RKO (cell line): ENCODE results near the gene FBXL17.
A peak's percentile ranks its signal among the peaks of the same experiment; 100 is the strongest.

Experiments
- DNase-seq: peaks from one replicate; pipeline ENCODE4 v3.0.0-alpha.2; 2016; ENCODE audit warnings: low spot score

The FBXL17 gene

GRCh38 chr5:107858788-107859187 is 523.1 kb downstream of the FBXL17 start:
- DNase-seq: no peak

GRCh38 chr5:107858324-107858723 is 523.6 kb downstream of the FBXL17 start:
- DNase-seq: no peak

DNA sequence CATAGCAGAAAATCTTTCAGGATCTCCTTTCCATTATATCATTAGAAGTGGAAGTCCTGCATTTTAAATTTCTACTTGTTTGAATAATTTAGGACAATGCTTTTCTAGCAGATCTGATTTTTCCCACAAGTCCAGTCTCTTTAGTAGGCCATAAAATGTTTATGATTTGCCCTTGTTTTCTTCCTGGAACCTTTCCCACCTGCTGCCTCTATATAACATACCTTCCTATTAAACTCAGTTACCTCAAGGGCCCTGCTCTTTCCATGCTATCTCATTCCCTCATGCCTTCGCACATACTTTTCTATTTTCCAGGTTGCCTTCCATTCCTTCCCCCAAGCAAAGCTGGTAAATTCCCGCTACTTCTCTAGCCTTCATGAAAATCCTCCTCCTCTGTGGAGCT is 524.1 kb downstream of the FBXL17 start:
- DNase-seq: no peak

GRCh38 chr5:107855171-107855570 is 526.7 kb downstream of the FBXL17 start:
- DNase-seq: no peak

DNA sequence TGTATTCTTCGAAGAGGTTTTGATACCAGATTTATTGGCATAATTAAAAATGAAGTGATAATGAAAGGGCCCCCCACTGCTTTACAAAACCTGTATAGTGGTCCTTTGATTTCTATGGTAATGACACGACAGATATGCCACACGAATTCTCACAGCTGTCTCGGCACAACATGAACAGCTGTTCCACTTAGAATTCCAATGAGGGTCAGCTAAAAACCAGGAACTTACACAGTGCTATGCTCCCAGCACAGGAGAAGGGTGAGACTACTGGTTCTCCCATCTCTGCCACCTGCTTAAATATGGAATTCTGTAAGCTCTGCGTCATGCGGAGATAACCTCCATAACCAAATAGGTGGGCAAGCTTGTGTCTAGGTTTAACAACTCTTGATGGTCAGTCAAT is 528.2 kb downstream of the FBXL17 start:
- no peak for DNase-seq

- DNase-seq: no peak
Measured at GRCh38 chr5:107853031-107853430, 528.9 kb downstream of the FBXL17 start.

- DNase-seq: no peak
Measured at GRCh38 chr5:107849118-107849517, 532.8 kb downstream of the FBXL17 start.

- no peak for DNase-seq
Measured at GRCh38 chr5:107840592-107840991, 541.3 kb downstream of the FBXL17 start.

- no peak for DNase-seq
Measured at GRCh38 chr5:107840161-107840560, 541.7 kb downstream of the FBXL17 start.

GRCh38 chr5:107835096-107835495 is 546.8 kb downstream of the FBXL17 start:
- DNase-seq: no peak

GRCh38 chr5:107832746-107833145 is 549.2 kb downstream of the FBXL17 start:
- no peak for DNase-seq

DNA sequence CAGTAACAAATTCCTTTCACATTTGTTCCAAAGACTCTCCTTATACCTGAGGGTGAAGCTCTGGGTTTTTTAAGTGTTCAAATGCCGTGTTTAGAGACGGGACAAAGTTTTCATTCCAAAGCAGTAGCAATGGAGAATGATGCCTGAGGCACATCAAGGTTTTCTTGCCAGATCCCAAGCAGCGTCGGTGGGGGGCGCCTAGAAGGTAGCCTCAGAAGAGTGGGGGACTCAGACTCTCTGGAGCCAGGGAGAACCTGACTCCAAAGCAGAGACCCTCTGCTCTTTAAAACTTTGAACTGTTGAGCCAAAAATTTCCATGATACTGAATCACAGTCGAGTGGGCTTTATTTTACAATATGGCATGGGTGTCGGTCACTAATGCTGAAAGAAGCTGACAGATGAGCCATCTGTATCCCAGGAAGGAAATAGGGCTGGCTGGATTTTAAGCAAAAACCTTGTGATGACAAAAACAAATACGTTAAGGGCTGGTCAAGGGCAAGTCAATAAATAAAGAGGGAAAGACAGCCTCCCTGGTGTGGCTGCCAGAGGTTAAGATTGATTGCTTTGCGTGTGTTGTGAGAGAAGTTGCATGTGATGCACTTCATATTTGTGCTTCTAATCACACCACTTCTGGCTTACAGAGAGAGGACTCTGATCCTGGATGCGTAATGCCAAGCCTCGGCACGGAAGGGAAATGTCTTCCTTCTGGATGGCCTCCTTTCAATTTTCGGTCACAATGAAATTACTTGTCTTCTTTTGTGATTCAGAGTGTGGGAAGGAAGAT is 550.1 kb downstream of the FBXL17 start:
- no peak for DNase-seq

GRCh38 chr5:107830750-107831149 is 551.1 kb downstream of the FBXL17 start:
- DNase-seq: no peak

- DNase-seq: no peak
Measured at GRCh38 chr5:107826311-107827000, 555.4 kb downstream of the FBXL17 start.

DNA sequence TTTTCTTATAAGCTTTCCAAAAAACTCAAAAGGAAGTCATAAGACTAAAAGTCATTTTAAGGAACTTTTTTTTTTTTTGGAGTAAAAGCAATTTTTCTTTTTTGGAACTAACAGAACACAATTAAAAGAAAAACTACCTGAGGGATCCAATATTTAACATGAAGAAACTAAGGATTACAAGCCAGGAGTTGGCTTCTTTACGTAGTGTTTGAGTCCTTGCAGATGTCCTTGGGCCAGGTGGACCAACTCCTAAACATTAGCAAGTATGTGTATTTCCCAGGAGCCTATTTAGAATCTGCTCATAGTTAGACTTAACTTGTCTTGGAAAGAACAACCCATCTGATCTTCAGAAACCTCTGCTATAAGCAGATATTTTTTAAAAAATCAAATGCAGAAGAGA is 557.1 kb downstream of the FBXL17 start:
- no peak for DNase-seq

GRCh38 chr5:107821288-107821687 is 560.6 kb downstream of the FBXL17 start:
- DNase-seq: no peak

GRCh38 chr5:107820429-107820828 is 561.5 kb downstream of the FBXL17 start:
- peak; percentile 4 for DNase-seq

DNA sequence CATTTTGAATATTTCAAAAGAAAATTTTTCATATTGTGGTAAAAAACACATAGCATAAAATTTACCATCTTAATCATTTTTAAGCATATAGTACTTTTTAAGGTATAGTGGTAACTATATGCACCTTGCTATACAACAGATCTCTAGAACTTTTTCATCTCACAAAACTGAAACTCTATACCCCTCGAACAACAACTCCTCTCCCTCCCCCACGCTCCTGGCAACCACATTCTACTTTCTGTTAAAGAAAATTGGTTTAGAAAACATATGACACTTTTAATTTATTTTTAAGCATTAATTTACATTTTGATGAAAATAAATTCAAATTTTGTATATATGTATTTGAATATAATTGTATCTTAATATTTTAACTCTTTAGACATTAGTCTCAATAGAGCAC is 563.9 kb downstream of the FBXL17 start:
- no peak for DNase-seq

DNA sequence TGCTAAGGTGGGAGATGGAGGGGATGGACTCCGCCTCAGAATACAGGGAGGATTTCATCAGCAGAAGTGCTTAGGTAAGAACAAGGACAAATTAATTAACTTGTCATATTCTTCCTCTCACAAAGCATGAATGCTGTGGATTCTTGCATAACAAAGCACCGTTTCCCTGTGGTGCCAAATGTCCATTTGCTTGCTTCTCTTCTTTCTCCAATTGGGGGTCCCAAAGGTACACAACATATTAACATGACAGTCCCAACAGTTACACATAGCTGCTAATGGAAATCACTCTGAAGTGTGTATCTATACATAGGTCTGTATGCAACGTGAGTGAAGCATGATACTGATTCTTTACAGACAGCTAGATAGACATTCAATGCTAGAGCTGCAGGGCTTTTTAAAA is 564.5 kb downstream of the FBXL17 start:
- no peak for DNase-seq

- no peak for DNase-seq
Measured at GRCh38 chr5:107815109-107815508, 566.8 kb downstream of the FBXL17 start.

DNA sequence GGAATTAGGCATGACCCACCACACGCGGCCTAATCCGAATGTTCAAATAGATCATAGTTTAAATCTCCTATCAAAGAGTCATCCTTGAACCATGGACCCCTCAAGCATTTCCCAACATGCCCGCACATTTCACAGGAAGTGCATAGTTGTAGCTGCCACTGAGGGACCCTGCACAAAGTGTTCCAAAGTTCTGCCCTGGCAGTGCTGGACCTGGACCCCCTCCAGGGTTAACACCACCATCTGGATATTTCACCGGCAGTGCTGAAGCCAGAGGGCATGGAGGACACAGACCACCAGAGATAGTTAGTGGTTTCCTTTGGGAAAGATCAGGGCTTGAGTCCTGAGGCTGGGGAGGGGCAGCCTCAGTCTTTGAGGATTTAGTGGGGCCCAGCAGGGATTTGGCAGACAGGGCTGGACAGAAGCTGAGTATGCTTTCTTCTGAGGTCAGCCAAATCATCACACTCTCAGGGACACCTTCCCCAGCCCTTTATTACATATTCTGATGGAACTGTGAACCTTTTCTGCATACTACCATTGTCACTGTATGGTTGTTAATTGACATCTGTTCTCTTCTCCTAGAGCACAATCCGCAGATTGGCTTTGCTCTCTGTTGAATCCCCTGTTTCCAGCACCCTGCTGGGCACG is 567.6 kb downstream of the FBXL17 start:
- DNase-seq: no peak

GRCh38 chr5:107813559-107813958 is 568.3 kb downstream of the FBXL17 start:
- no peak for DNase-seq

DNA sequence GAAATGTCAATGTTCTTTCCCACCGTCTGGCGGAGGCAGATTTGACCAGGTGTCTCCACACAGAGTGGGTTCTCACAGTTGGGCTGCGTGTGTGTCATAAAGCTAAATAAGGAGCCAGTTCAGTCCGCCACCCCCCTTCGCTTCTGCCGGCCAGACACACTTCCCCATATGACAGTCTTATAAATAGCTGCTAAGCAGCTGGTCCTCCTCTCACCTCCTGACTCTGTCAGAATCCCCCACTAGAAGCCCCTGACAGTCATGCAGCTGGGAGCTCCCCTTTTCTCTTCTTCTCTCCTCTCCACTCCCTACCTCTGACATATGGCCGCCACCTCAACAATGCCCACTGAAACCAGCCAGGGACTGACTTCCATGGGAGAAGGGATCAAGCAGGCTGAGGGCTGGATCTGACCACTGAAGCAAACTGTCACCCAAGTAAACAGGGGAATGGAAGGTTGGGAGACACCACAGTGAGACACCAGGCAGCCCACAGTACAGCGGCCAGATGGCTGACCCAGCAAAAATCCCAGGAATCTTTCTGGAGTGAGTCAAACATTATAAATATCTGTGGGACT is 569.2 kb downstream of the FBXL17 start:
- DNase-seq: no peak
